Neural progenitor cell (in vitro differentiated cells): Measurements from ENCODE around the gene FOXK1. TPM values are rescaled to one million over a fixed set of nuclear protein-coding genes. Genes with fewer than 3 reads are reported as not detected.

Experiments
- DNase-seq: peaks from one replicate; pipeline ENCODE4 v3.0.0-alpha.2; 2016; ENCODE audit warnings: low spot score
- H2AFZ ChIP-seq: fragments of 200-600 bp; sonication (generic); replicated peaks from 2 replicates; pipeline ENCODE4 v1.6.1; 2016; ENCODE audit warnings: antibody characterized with exemption
- H3F3A ChIP-seq: fragments of 200-600 bp; sonication (generic); 2 replicates; pipeline ENCODE4 v1.6.1; 2016; ENCODE audit warnings: antibody characterized with exemption, low read depth
- H3K27ac ChIP-seq: fragments of 200-600 bp; sonication (generic); 2 replicates; pipeline ENCODE4 v1.5.1; 2016; ENCODE audit warnings: mild to moderate bottlenecking
- H3K27me3 ChIP-seq: fragments of 200-600 bp; sonication (generic); 2 replicates; pipeline ENCODE4 v1.6.1; 2016; ENCODE audit warnings: mild to moderate bottlenecking, moderate library complexity
- H3K36me3 ChIP-seq: fragments of 200-600 bp; sonication (generic); 2 replicates; pipeline ENCODE4 v1.5.1; 2016
- H3K4me1 ChIP-seq: fragments of 200-600 bp; sonication (generic); 2 replicates; pipeline ENCODE4 v1.6.1; 2016; ENCODE audit warnings: mixed run types
- H3K4me2 ChIP-seq: fragments of 200-600 bp; sonication (generic); 2 replicates; pipeline ENCODE4 v1.6.1; 2016
- H3K4me3 ChIP-seq: fragments of 200-600 bp; sonication (generic); 2 replicates; pipeline ENCODE4 v1.5.1; 2016
- H3K79me2 ChIP-seq: fragments of 200-600 bp; sonication (generic); 2 replicates; pipeline ENCODE4 v1.6.1; 2016; ENCODE audit warnings: low read depth
- H3K9ac ChIP-seq: fragments of 200-600 bp; sonication (generic); 2 replicates; pipeline ENCODE4 v1.6.1; 2016
- H3K9me3 ChIP-seq: fragments of 200-600 bp; sonication (generic); 2 replicates; pipeline ENCODE4 v1.5.1; 2016; ENCODE audit warnings: low read depth
- H4K20me1 ChIP-seq: fragments of 200-600 bp; sonication (generic); 2 replicates; pipeline ENCODE4 v1.6.1; 2016; ENCODE audit warnings: low read depth
- H3K27ac Mint-ChIP-seq: 3 replicates; pipeline ENCODE4 v1.8.0; 2021; ENCODE audit warnings: mixed read lengths
- H3K27me3 Mint-ChIP-seq: 2 replicates; pipeline ENCODE4 v1.8.0; 2022; ENCODE audit warnings: low read depth, mild to moderate bottlenecking, inconsistent platforms, moderate library complexity, mixed read lengths; ENCODE audit not compliant: insufficient read depth
- H3K36me3 Mint-ChIP-seq: 3 replicates; pipeline ENCODE4 v1.8.0; 2021; ENCODE audit warnings: mixed read lengths
- H3K4me1 Mint-ChIP-seq: 3 replicates; pipeline ENCODE4 v1.8.0; 2021; ENCODE audit warnings: mixed read lengths
- H3K4me3 Mint-ChIP-seq: 3 replicates; pipeline ENCODE4 v1.8.0; 2021; ENCODE audit warnings: mild to moderate bottlenecking, moderate library complexity, mixed read lengths
- H3K9me3 Mint-ChIP-seq: 3 replicates; pipeline ENCODE4 v1.8.0; 2020; ENCODE audit warnings: mixed read lengths
- EZH2 ChIP-seq: fragments of 200-600 bp; sonication (generic); IDR thresholded peaks from 2 replicates; pipeline ENCODE4 v1.6.1; 2017; ENCODE audit warnings: antibody characterized with exemption, mild to moderate bottlenecking, moderate library complexity
- EZH2phosphoT487 ChIP-seq: fragments of 200-600 bp; sonication (generic); IDR thresholded peaks from 2 replicates; pipeline ENCODE4 v1.6.1; 2017; ENCODE audit warnings: antibody characterized with exemption
- total RNA-seq: library from RNA; depleted of rRNA; stranded (reverse); fragments of >200 nt; gene quantifications from 2 replicates; pipeline ENCODE4 v1.2.3, GENCODE V29; 2015; ENCODE audit warnings: low replicate concordance
- TF ChIP-seq, protein P1 (sequence below): fragments of 200-600 bp; sonication (generic); IDR thresholded peaks from 2 replicates; pipeline ENCODE4 v1.5.1; 2017; ENCODE audit warnings: antibody characterized with exemption, mild to moderate bottlenecking

The FOXK1 gene
- total RNA-seq, 1 donor from 2014 or later, result 11.1 TPM

DNA sequence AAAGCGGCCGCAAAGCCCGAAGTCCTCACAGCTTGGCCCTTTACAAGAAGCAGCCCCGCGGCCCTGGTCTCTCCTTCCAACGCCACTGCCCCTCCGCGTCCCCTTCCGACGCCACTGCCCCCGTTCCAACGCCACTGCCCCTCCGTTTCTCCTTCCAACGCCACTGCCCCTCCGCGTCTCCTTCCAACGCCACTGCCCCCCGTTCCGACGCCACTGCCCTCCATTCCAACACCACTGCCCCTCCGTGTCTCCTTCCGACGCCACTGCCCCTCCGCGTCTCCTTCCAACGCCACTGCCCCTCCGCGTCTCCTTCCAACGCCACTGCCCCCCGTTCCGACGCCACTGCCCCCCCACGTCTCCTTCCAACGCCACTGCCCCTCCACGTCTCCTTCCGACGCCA, 126.5 kb downstream of the FOXK1 start:
- TF ChIP-seq EZH2 (no peak), EZH2phosphoT487 (no peak)
- TF ChIP-seq, protein P1, sequence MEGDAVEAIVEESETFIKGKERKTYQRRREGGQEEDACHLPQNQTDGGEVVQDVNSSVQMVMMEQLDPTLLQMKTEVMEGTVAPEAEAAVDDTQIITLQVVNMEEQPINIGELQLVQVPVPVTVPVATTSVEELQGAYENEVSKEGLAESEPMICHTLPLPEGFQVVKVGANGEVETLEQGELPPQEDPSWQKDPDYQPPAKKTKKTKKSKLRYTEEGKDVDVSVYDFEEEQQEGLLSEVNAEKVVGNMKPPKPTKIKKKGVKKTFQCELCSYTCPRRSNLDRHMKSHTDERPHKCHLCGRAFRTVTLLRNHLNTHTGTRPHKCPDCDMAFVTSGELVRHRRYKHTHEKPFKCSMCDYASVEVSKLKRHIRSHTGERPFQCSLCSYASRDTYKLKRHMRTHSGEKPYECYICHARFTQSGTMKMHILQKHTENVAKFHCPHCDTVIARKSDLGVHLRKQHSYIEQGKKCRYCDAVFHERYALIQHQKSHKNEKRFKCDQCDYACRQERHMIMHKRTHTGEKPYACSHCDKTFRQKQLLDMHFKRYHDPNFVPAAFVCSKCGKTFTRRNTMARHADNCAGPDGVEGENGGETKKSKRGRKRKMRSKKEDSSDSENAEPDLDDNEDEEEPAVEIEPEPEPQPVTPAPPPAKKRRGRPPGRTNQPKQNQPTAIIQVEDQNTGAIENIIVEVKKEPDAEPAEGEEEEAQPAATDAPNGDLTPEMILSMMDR, result no peak
- H3K27ac Mint-ChIP-seq, result no peak overlapping the region
- H3K4me1 Mint-ChIP-seq, result peaks cover 17% of the 10 kb centered on the region
- H3K27me3 Mint-ChIP-seq, result peaks cover 2% of the 10 kb centered on the region
- Histone ChIP-seq H4K20me1 (no peaks in the 10 kb centered on the region), H3K27me3 (no peaks in the 10 kb centered on the region), H3K9me3 (no peaks in the 10 kb centered on the region), H3K27ac (no peak overlapping the region), H3K4me3 (no peak overlapping the region), H3K36me3 (no peaks in the 10 kb centered on the region), H2AFZ (no peak overlapping the region), H3K79me2 (no peaks in the 10 kb centered on the region), H3K9ac (no peak overlapping the region), H3K4me2 (no peak overlapping the region), H3K4me1 (peaks cover 10% of the 10 kb centered on the region), H3F3A (no peaks in the 10 kb centered on the region)
- DNase-seq, result no peak
- H3K36me3 Mint-ChIP-seq, result peaks cover 13% of the 10 kb centered on the region
- no peak overlapping the region for H3K4me3 Mint-ChIP-seq
- peaks cover 2% of the 10 kb centered on the region for H3K9me3 Mint-ChIP-seq

DNA sequence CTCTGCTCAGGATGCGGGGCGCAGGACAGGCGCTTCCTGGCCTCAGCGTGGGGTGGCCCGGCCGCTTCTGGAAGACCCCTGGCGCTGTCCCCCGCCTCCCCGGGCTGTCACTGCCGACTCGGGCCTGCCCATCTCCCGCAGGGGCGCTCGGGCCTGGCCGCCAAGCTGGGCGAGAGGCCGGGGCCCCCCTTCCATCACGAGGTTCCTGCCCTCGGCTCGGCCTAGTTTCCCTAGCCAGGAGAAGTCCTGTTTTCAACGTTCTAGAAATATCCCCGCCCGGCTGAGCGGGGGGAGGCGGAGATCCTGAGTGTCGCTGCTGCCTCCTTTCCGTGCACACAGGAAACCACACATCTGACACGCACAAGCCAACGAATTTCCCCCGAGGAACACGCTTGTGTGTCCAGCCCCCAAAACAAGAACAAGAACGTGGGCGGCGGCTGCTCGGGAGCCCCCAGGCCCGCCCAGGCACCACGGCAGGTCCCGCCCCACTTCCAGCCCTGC, 127.0 kb downstream of the FOXK1 start:
- H3K4me3 Mint-ChIP-seq, result no peak overlapping the region
- peaks cover 12% of the 10 kb centered on the region for H3K4me1 Mint-ChIP-seq
- H3K9ac ChIP-seq, result no peak overlapping the region
- no peak overlapping the region for H3K27ac Mint-ChIP-seq
- peaks cover 2% of the 10 kb centered on the region for H3K9me3 Mint-ChIP-seq
- H3K4me3 ChIP-seq, result no peak overlapping the region
- no peak overlapping the region for H3K4me2 ChIP-seq
- no peaks in the 10 kb centered on the region for H3F3A ChIP-seq
- peaks cover 17% of the 10 kb centered on the region for H3K36me3 Mint-ChIP-seq
- no peak for DNase-seq
- peaks cover 4% of the 10 kb centered on the region for H3K4me1 ChIP-seq
- no peak overlapping the region for H2AFZ ChIP-seq
- H3K27me3 ChIP-seq, result no peaks in the 10 kb centered on the region
- no peaks in the 10 kb centered on the region for H4K20me1 ChIP-seq
- TF ChIP-seq, protein P1, result no peak
- TF ChIP-seq EZH2 (no peak), EZH2phosphoT487 (no peak)
- H3K27ac ChIP-seq, result no peak overlapping the region
- H3K79me2 ChIP-seq, result no peaks in the 10 kb centered on the region
- H3K36me3 ChIP-seq, result no peaks in the 10 kb centered on the region
- H3K27me3 Mint-ChIP-seq, result no peaks in the 10 kb centered on the region
- H3K9me3 ChIP-seq, result no peaks in the 10 kb centered on the region

DNA sequence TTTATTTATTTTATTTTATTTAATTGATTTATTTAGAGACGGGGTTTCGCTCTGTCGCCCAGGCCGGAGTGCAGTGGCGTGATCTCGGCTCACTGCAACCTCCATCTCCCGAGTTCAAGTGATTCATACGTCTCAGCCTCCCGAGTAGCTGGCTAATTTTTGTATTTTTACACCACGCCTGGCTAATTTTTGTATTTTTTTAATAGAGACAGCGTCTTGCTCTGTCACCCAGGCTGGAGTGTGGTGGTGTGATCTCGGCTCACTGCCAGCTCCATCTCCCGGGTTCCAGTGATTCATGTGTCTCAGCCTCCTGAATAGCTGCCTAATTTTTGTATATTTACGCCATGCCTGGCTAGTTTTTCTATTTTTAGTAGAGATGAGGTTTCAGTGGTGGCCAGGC, 127.6 kb downstream of the FOXK1 start:
- H3K27me3 Mint-ChIP-seq, result peaks cover under 1% of the 10 kb centered on the region
- no peak overlapping the region for H3K4me3 ChIP-seq
- no peak overlapping the region for H3K27ac Mint-ChIP-seq
- no peaks in the 10 kb centered on the region for H3K9me3 ChIP-seq
- TF ChIP-seq EZH2phosphoT487 (no peak), EZH2 (no peak)
- TF ChIP-seq, protein P1, result no peak
- no peak for DNase-seq
- H4K20me1 ChIP-seq, result no peaks in the 10 kb centered on the region
- no peak overlapping the region for H3K27ac ChIP-seq
- peaks cover 3% of the 10 kb centered on the region for H3K4me1 ChIP-seq
- no peak overlapping the region for H3K4me2 ChIP-seq
- no peaks in the 10 kb centered on the region for H3K79me2 ChIP-seq
- H3K27me3 ChIP-seq, result no peaks in the 10 kb centered on the region
- no peak overlapping the region for H2AFZ ChIP-seq
- peaks cover 11% of the 10 kb centered on the region for H3K4me1 Mint-ChIP-seq
- no peak overlapping the region for H3K4me3 Mint-ChIP-seq
- no peak overlapping the region for H3K9ac ChIP-seq
- H3K36me3 ChIP-seq, result no peaks in the 10 kb centered on the region
- no peaks in the 10 kb centered on the region for H3F3A ChIP-seq
- H3K9me3 Mint-ChIP-seq, result peaks cover 2% of the 10 kb centered on the region
- peaks cover 19% of the 10 kb centered on the region for H3K36me3 Mint-ChIP-seq
